Cortex of kidney (tissue), 1 donor: Measurements from ENCODE around the gene RAB11FIP5.

Experiments
- DNase-seq: peaks from one replicate; lab custom pipeline; 2025; lab: John Stamatoyannopoulos, UW

The RAB11FIP5 gene

GRCh38 chr2:73084971-73085370 is 27.8 kb downstream of the RAB11FIP5 start:
- no peak for DNase-seq

GRCh38 chr2:73083886-73084800 is 28.6 kb downstream of the RAB11FIP5 start:
- no peak for DNase-seq

- DNase-seq: no peak
Measured at GRCh38 chr2:73082523-73083410, 30.0 kb downstream of the RAB11FIP5 start.

- DNase-seq: no peak
Measured at GRCh38 chr2:73081181-73081671, 31.5 kb downstream of the RAB11FIP5 start.

GRCh38 chr2:73080321-73081131 is 32.2 kb downstream of the RAB11FIP5 start:
- no peak for DNase-seq

- no peak for DNase-seq
Measured at GRCh38 chr2:73079636-73080035, 33.1 kb downstream of the RAB11FIP5 start.

GRCh38 chr2:73078457-73079411 is 34.0 kb downstream of the RAB11FIP5 start:
- DNase-seq: no peak

GRCh38 chr2:73077424-73077795 is 35.3 kb downstream of the RAB11FIP5 start:
- no peak for DNase-seq

GRCh38 chr2:73076701-73077423 is 35.9 kb downstream of the RAB11FIP5 start:
- no peak for DNase-seq

GRCh38 chr2:73075477-73076373 is 37.0 kb downstream of the RAB11FIP5 start:
- DNase-seq: no peak

GRCh38 chr2:73074110-73075069 is 38.4 kb downstream of the RAB11FIP5 start:
- DNase-seq: no peak

- DNase-seq: no peak
Measured at GRCh38 chr2:73072416-73072815, 40.3 kb downstream of the RAB11FIP5 start.

GRCh38 chr2:73072129-73072395 is 40.7 kb downstream of the RAB11FIP5 start:
- DNase-seq: no peak

- peak; percentile 98 for DNase-seq
Measured at GRCh38 chr2:73071360-73072128, 41.2 kb downstream of the RAB11FIP5 start, which contains the start of gene SFXN5. Gene SFXN5, minus strand, starts transcription at chr2:73071712. Its CDS starts 7 bp downstream, at chr2:73071705.

- DNase-seq: peak; percentile 98
Measured at GRCh38 chr2:73070643-73071359, 41.9 kb downstream of the RAB11FIP5 start.
